CD4-positive, alpha-beta T cell treated with Interleukin-12 subunit alpha and Interleukin-12 subunit beta, for 1 hour (primary cell): Measurements from ENCODE around the gene MIGA1.
A peak's percentile ranks its signal among the peaks of the same experiment; 100 is the strongest.
"Not testable (repeated sequence)": the region's sequence is repeated elsewhere in the genome, so short reads cannot be mapped to it uniquely, and the experiment has no call there.

Experiments
- DNase-seq: peaks from one replicate; pipeline ENCODE4 v3.0.0-alpha.2; 2020

MIGA1 gene

DNA sequence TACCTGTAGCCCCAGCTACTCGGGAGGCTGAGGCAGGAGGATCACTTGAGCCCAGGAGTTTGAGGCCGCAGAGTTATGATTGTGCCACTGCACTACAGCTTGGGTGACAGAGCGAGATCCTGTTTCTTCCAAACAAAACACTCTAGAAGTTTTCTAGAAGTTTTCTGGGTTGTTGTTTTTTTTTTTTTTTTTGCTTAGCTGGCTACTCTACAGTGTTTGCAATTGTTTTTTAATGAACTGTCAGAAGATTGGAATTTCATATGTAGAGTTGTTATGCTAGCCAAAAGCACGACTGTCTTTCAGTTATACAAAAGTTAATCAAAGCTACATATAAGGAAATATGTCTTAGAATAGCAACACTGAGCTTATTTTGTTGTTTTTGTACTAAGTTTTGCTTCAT, 78.1 kb downstream of the MIGA1 start:
- no peak for DNase-seq

- DNase-seq = no peak
Observed at GRCh38 chr1:77858725-77859124, 79.3 kb downstream of the MIGA1 start.

GRCh38 chr1:77859248-77859647, 79.8 kb downstream of the MIGA1 start:
- DNase-seq = no peak

- no peak for DNase-seq
Observed at GRCh38 chr1:77866296-77866695, 86.8 kb downstream of the MIGA1 start.

- no peak for DNase-seq
Observed at GRCh38 chr1:77872645-77873044, 93.2 kb downstream of the MIGA1 start.

DNA sequence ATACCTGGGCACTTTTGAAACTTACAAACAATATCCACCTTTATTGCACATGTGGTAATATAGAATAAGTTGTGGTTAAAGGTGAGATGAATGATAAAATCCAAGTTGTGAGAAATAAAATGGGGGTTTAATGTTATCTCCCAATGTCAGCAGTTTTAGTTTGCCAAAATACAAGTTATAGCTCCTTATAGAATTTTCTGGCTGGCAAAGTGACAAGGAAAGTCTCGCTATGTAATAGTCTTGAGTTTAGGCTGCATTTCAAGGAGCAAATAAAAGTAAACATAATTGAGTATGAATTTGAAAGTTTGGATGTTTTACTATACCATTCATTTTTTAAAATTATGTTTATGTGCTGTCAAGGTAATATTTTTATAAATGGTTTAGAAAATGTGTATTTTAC, 94.0 kb downstream of the MIGA1 start:
- no peak for DNase-seq

- DNase-seq = no peak
Observed at GRCh38 chr1:77874804-77875445, 95.5 kb downstream of the MIGA1 start.

GRCh38 chr1:77876884-77877283, 97.4 kb downstream of the MIGA1 start:
- DNase-seq = no peak

DNA sequence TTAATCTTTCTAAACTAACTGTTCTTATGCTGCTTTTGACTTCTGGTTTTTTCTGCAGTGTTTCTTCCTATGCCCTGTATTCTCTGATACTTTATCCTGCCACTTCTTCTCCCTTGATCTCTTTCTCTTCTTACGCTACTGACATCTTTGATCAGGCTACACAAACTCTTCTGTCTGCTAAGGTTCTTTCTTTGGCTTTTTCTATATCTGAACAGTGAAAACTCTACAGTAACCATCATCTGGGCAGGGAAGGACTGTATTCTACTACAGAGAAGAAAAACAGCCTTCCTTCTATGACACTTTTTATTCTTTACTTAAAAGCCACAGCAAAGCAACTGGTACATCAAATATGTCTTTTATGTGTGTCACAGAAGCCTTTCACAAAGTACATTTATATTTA, 101.6 kb downstream of the MIGA1 start:
- no peak for DNase-seq

DNA sequence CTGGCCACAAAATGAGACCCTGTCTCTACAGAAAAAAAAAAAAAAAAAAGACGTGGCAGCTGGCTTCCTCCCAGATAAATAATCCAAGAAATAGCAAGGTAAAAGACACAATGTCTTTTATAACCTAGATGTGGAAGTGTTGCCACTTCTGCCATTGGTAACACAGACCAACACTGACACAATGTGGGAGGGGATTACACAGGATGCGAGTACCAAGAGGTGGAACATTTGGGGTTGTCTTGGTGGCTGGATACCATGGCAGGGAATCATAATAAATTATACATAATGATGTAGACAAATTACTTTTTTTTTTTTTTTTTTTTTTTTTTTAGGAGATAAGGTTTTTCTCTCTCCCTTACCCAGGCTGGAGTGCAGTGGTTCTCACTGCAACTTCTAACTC, 103.0 kb downstream of the MIGA1 start:
- no peak for DNase-seq

DNA sequence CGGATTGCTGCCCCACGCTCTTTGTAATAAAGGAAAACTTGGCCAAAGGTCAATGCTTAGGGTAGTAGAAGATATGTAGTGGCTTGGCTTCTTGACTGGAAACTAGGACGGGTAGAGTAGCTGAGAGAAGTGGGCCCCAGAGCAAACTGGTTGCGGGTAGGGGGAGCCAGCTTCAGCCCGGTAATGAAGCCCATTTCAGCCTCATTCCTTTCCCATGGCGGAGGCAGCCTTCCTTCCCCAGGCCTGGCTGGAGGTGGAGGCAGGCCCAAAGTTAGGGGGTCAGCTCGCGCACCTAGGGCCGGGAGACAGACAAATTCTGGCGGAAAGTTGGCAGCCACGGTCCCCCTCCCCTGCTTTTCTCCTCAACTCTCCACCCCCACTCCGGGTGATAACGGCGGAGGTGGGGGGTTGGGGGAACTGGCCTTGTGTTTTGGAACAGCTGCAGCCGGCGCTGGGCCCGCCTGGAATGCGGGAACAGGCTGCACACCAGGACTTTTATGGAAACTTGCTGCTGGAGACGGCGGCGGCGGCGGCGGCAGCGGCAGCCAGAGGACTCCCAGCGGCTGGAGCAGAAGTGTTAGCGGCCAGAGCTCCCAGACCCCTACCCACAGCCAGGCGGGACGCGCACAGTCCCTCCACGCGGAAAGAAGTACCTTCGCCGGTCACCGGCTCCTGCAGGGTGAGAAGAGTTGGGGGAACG, 108.8 kb downstream of the MIGA1 start, which contains the start of gene NEXN:
Gene NEXN, plus strand, starts transcription at position 544 of the 700 bp plus-strand sequence. CDS start 27,483 bp downstream, outside the sequence.
- DNase-seq = no peak

DNA sequence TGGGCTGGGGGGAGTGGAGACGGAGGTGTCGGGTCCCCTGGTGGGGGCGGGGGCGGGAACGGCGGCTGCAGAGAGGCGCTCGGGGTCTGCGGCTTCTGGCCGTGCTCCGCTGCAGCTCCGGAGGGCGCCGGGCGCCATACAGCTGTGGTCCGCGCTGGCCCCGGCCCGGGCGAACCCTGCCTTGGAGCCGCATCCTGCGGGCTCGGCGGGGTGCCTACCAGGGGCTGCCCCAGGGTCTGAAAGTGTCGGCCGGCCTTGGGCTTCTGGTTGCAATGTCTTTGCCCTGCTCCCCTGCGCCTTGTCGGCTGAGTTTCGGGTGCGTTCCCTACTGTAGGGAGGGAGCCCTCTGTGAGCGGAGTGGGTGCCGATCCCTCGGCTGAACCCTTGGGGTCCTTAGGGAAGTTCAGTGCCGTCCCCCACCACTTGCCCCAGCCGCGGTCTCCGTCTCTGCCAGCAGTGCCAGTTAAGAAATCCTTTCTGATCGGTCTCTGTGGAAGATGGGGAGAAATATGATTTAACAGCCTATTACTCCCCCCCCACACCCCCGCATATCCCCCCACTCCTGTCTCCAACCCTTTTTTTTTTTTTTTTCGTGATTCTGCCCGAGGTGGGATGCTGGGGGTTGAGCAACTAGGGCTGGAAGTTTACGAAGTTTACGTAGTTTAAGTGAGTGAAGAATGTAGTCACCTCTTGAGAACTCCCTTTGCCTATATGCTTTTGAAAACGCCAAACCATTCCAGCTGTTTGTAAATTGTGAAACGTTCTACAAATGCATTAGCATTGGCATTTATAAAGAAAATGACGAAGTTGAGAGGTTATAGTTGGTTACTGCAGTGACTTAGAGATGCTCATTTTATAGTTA, 109.6 kb downstream of the MIGA1 start:
- DNase-seq = no peak

- no peak for DNase-seq
Observed at GRCh38 chr1:77889671-77890070, 110.2 kb downstream of the MIGA1 start.

- DNase-seq = no peak
Observed at GRCh38 chr1:77891200-77891599, 111.8 kb downstream of the MIGA1 start.

- DNase-seq = no peak
Observed at GRCh38 chr1:77899647-77900320, 120.3 kb downstream of the MIGA1 start.

- peak; percentile 3 for DNase-seq
Observed at GRCh38 chr1:77900687-77901293, 121.3 kb downstream of the MIGA1 start.

DNA sequence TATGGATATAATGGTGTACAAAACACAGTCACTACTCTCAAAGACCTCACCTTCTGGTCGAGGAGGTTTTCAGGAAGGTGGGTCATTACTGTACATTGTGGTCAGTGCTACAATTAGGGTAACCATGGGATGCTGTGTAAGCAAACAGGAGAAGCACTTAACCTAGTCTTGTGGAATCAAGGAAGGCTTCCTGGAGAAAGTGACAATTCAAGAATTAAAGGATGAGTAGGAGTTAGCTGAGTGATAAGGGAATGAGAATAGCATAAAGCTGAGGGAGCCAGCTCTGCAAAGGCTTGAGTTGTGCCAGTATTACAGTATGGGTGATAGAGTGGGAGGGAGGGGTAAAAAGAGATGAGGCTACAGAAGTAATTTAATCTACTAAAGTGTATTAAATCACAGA, 126.2 kb downstream of the MIGA1 start:
- DNase-seq = no peak

DNA sequence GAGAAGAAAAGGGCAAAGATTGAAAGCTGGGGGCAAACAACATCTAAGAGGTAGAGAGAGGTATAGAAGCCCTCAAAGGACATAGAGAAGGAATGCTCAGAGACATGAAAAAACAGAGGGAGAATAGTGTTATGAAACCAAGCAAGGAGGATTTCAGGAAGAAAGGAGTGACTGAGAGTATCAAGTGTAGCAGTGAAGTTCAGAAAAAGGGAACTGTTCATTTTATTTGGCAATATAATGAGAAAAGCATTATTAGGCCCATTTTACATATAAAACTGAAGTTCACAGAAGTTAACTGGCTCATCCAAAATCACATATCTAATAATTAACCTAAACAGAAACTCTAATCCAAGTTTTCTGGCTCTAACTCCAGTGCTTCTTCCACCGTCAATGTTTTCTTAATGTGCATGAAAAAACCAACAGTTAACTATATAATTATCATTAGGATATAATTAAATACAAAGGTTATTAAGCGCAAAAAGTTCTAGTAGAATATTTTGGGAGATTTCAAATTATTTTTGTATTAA, 126.6 kb downstream of the MIGA1 start:
- no peak for DNase-seq

GRCh38 chr1:77906624-77907023, 127.2 kb downstream of the MIGA1 start:
- no peak for DNase-seq

DNA sequence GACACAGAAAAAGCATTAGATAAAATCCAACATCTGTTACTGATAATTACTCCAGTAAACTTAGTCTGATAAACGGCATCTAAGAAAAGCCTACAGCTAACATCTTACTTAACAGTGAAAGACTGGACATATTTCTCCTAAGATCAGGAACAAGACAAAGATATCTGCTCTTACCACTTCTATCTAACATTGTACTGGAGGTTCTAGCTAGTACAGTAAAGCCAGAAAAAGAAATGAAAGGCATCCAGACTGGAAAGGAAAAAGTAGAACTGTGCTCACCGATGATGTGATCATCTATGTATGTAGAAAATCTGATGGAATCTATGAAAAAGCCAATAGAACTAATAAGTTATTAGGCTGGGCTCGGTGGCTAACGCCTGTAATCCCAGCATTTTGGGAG, 130.7 kb downstream of the MIGA1 start:
- no peak for DNase-seq

- DNase-seq = not testable (repeated sequence)
Observed at GRCh38 chr1:77918918-77919317, 139.5 kb downstream of the MIGA1 start.

- DNase-seq = no peak
Observed at GRCh38 chr1:77925518-77925917, 146.1 kb downstream of the MIGA1 start.
